NCI-H226 (cell line): ENCODE measurements around the gene COX6B2.

Experiments used
- DNase-seq: peaks from one replicate; pipeline ENCODE4 v3.0.0-alpha.2; 2015

Gene COX6B2

GRCh38 chr19:55311797-55312196 lies 42.7 kb downstream of the COX6B2 start:
- no peak for DNase-seq

- DNase-seq, result no peak
These were observed 43.1 kb downstream of the COX6B2 start for GRCh38 chr19:55311397-55311796.

- DNase-seq, result no peak
These were observed 44.0 kb downstream of the COX6B2 start for GRCh38 chr19:55310498-55310897.

GRCh38 chr19:55309448-55309847 lies 45.1 kb downstream of the COX6B2 start:
- no peak for DNase-seq

GRCh38 chr19:55308281-55308680 lies 46.2 kb downstream of the COX6B2 start:
- DNase-seq, result no peak

GRCh38 chr19:55306712-55307111 lies 47.8 kb downstream of the COX6B2 start:
- DNase-seq, result no peak

GRCh38 chr19:55305983-55306562 lies 48.4 kb downstream of the COX6B2 start:
- no peak for DNase-seq

GRCh38 chr19:55305491-55305890 lies 49.0 kb downstream of the COX6B2 start:
- DNase-seq, result peak; percentile 40

GRCh38 chr19:55304980-55305379 lies 49.5 kb downstream of the COX6B2 start:
- DNase-seq, result no peak

GRCh38 chr19:55304279-55304978 lies 50.1 kb downstream of the COX6B2 start:
- no peak for DNase-seq

GRCh38 chr19:55303477-55303876 lies 51.0 kb downstream of the COX6B2 start:
- DNase-seq, result no peak

GRCh38 chr19:55302318-55302703 lies 52.2 kb downstream of the COX6B2 start:
- no peak for DNase-seq

- DNase-seq, result peak; percentile 53
These were observed 52.8 kb downstream of the COX6B2 start for GRCh38 chr19:55301459-55302317.

GRCh38 chr19:55300886-55301458 lies 53.5 kb downstream of the COX6B2 start:
- no peak for DNase-seq

- DNase-seq, result no peak
These were observed 54.5 kb downstream of the COX6B2 start for GRCh38 chr19:55299991-55300390.
